HepG2 (cell line): ENCODE results near the gene CCDC148.

Source experiments
- GATA4 ChIP-seq: sonication (generic); IDR thresholded peaks from 2 replicates; pipeline ENCODE4 v1.6.1; 2016; ENCODE audit warnings: antibody characterized with exemption, low read depth, borderline replicate concordance
- GLI4 ChIP-seq: sonication (generic); formaldehyde crosslinking; IDR thresholded peaks from 2 replicates; pipeline ENCODE4 v1.5.1; 2020; ENCODE audit warnings: missing genetic modification reagents, mild to moderate bottlenecking, moderate library complexity, borderline replicate concordance
- HDAC2 ChIP-seq: sonication (generic); formaldehyde crosslinking; IDR thresholded peaks from 2 replicates; pipeline ENCODE4 v1.4.0; 2020; ENCODE audit warnings: missing genetic modification reagents
- NFIC ChIP-seq: IDR thresholded peaks from 2 replicates; pipeline ENCODE4 v1.6.1; 2012; ENCODE audit warnings: mild to moderate bottlenecking, low read length, inconsistent platforms
- NR2F2 ChIP-seq: IDR thresholded peaks from 2 replicates; pipeline ENCODE4 v1.6.1; 2012; ENCODE audit warnings: low read depth, inconsistent platforms, borderline replicate concordance
- RFX1 ChIP-seq: fragments of 450-650 bp; IDR thresholded peaks from 2 replicates; pipeline ENCODE4 v1.6.1; 2017
- SETDB1 ChIP-seq: sonication (generic); formaldehyde crosslinking; IDR thresholded peaks from 2 replicates; pipeline ENCODE4 v1.5.1; 2020; ENCODE audit warnings: missing genetic modification reagents, mild to moderate bottlenecking, borderline replicate concordance
- YY1 ChIP-seq: IDR thresholded peaks from 2 replicates; pipeline ENCODE4 v1.6.1; 2011; ENCODE audit warnings: low read length, low read depth, moderate library complexity, mild to moderate bottlenecking; ENCODE audit not compliant: insufficient read depth, insufficient replicate concordance
- ZFP82 ChIP-seq: sonication (generic); formaldehyde crosslinking; IDR thresholded peaks from 2 replicates; pipeline ENCODE4 v1.5.1; 2020; ENCODE audit warnings: mild to moderate bottlenecking, missing genetic modification reagents, borderline replicate concordance
- TF ChIP-seq, protein P1 (sequence below): sonication (generic); formaldehyde crosslinking; conservative IDR thresholded peaks from 2 replicates; pipeline ENCODE4 v1.8.1; 2023; ENCODE audit warnings: missing genetic modification reagents
- TF ChIP-seq, protein P2 (sequence below): sonication (generic); formaldehyde crosslinking; IDR thresholded peaks from 2 replicates; pipeline ENCODE4 v1.8.1; 2023; ENCODE audit warnings: missing genetic modification reagents, inconsistent platforms, borderline replicate concordance
- TF ChIP-seq, protein P3 (sequence below): sonication (generic); formaldehyde crosslinking; IDR thresholded peaks from 2 replicates; pipeline ENCODE4 v1.4.0; 2020; ENCODE audit warnings: mild to moderate bottlenecking, missing genetic modification reagents, borderline replicate concordance
- TF ChIP-seq, protein P4 (sequence below): sonication (generic); formaldehyde crosslinking; IDR thresholded peaks from 2 replicates; pipeline ENCODE4 v1.4.0; 2020; ENCODE audit warnings: missing genetic modification reagents
- TF ChIP-seq, protein P5 (sequence below): sonication (generic); formaldehyde crosslinking; IDR thresholded peaks from 2 replicates; pipeline ENCODE4 v1.9.0; 2021; ENCODE audit warnings: missing genetic modification reagents, borderline replicate concordance

DNA sequence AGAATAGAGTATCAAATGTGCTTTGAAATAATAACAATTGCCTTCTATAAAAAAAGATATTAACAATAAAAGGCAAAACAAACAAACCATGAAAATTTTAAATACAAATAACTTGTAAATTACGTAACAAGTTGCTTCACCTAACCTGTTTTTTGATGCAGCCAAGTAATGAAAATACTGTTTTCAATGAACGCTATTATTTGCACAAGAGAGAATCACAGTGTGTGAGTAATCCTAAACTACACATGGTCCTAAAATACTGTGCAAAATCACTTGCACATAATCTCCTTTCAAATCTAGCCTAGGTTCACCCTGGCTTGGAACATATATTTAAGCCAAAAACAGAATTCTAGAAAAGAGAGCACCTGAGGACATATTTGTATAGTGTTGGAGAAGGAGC is 98.9 kb downstream of the CCDC148 start:
- TF ChIP-seq, protein P1, sequence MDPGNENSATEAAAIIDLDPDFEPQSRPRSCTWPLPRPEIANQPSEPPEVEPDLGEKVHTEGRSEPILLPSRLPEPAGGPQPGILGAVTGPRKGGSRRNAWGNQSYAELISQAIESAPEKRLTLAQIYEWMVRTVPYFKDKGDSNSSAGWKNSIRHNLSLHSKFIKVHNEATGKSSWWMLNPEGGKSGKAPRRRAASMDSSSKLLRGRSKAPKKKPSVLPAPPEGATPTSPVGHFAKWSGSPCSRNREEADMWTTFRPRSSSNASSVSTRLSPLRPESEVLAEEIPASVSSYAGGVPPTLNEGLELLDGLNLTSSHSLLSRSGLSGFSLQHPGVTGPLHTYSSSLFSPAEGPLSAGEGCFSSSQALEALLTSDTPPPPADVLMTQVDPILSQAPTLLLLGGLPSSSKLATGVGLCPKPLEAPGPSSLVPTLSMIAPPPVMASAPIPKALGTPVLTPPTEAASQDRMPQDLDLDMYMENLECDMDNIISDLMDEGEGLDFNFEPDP: no peak
- TF ChIP-seq ZFP82 (CRISPR knock-in tag) (no peak), NFIC (no peak), RFX1 (no peak), NR2F2 (no peak), YY1 (no peak), SETDB1 (CRISPR knock-in tag) (no peak), GATA4 (no peak), GLI4 (CRISPR knock-in tag) (no peak), HDAC2 (CRISPR knock-in tag) (no peak)
- TF ChIP-seq, protein P2, sequence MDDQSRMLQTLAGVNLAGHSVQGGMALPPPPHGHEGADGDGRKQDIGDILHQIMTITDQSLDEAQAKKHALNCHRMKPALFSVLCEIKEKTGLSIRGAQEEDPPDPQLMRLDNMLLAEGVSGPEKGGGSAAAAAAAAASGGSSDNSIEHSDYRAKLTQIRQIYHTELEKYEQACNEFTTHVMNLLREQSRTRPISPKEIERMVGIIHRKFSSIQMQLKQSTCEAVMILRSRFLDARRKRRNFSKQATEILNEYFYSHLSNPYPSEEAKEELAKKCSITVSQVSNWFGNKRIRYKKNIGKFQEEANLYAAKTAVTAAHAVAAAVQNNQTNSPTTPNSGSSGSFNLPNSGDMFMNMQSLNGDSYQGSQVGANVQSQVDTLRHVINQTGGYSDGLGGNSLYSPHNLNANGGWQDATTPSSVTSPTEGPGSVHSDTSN (CRISPR knock-in tag): no peak
- TF ChIP-seq, protein P3, sequence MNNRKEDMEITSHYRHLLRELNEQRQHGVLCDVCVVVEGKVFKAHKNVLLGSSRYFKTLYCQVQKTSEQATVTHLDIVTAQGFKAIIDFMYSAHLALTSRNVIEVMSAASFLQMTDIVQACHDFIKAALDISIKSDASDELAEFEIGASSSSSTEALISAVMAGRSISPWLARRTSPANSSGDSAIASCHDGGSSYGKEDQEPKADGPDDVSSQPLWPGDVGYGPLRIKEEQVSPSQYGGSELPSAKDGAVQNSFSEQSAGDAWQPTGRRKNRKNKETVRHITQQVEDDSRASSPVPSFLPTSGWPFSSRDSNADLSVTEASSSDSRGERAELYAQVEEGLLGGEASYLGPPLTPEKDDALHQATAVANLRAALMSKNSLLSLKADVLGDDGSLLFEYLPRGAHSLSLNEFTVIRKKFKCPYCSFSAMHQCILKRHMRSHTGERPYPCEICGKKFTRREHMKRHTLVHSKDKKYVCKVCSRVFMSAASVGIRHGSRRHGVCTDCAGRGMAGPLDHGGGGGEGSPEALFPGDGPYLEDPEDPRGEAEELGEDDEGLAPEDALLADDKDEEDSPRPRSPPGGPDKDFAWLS (CRISPR knock-in tag): no peak
- TF ChIP-seq, protein P4, sequence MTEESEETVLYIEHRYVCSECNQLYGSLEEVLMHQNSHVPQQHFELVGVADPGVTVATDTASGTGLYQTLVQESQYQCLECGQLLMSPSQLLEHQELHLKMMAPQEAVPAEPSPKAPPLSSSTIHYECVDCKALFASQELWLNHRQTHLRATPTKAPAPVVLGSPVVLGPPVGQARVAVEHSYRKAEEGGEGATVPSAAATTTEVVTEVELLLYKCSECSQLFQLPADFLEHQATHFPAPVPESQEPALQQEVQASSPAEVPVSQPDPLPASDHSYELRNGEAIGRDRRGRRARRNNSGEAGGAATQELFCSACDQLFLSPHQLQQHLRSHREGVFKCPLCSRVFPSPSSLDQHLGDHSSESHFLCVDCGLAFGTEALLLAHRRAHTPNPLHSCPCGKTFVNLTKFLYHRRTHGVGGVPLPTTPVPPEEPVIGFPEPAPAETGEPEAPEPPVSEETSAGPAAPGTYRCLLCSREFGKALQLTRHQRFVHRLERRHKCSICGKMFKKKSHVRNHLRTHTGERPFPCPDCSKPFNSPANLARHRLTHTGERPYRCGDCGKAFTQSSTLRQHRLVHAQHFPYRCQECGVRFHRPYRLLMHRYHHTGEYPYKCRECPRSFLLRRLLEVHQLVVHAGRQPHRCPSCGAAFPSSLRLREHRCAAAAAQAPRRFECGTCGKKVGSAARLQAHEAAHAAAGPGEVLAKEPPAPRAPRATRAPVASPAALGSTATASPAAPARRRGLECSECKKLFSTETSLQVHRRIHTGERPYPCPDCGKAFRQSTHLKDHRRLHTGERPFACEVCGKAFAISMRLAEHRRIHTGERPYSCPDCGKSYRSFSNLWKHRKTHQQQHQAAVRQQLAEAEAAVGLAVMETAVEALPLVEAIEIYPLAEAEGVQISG (CRISPR knock-in tag): no peak
- TF ChIP-seq, protein P5, sequence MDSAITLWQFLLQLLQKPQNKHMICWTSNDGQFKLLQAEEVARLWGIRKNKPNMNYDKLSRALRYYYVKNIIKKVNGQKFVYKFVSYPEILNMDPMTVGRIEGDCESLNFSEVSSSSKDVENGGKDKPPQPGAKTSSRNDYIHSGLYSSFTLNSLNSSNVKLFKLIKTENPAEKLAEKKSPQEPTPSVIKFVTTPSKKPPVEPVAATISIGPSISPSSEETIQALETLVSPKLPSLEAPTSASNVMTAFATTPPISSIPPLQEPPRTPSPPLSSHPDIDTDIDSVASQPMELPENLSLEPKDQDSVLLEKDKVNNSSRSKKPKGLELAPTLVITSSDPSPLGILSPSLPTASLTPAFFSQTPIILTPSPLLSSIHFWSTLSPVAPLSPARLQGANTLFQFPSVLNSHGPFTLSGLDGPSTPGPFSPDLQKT (CRISPR knock-in tag): no peak
